CD4-positive, alpha-beta T cell treated with Interleukin-2 at 100 ng/mL for 4 hours (primary cell): Measurements from ENCODE around the gene TDP1.
"Not testable (repeated sequence)": the region's sequence is repeated elsewhere in the genome, so short reads cannot be mapped to it uniquely, and the experiment has no call there.

Experiments
- DNase-seq: peaks from one replicate; pipeline ENCODE4 v3.0.0-alpha.2; 2020; ENCODE audit warnings: low spot score

The TDP1 gene

GRCh38 chr14:89990218-89990617 is 34.5 kb downstream of the TDP1 start:
- DNase-seq: no peak

DNA sequence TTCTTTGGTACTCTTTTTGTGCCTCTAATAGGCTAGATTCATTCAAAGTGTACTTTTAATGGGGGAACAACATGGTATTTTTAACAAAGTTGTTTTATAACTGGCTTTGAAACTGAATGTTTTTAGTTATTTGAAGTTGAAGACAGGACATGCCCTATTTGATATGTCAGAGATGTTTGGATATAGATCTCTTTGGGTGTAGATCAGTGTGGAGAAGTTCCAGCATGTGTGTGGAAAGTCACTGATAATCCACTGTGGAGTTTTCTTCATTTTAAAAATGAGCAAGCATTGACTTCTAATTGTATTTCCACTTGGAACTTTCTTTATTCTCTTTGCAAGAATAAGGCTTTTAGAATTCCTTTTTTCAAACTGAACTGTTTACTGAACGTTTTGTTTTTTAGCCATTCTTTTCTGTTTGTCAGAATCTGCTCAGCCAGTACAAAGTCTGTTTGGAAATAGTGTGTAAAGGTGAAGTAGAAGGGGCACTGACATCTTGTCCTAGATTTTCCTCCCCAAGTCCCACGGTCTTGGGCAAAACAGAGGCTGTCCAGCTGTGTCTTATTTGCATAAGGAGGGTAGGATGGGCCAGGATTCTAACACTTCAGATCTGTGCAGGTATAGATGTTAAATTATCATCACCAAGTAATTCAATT is 35.0 kb downstream of the TDP1 start:
- no peak for DNase-seq

DNA sequence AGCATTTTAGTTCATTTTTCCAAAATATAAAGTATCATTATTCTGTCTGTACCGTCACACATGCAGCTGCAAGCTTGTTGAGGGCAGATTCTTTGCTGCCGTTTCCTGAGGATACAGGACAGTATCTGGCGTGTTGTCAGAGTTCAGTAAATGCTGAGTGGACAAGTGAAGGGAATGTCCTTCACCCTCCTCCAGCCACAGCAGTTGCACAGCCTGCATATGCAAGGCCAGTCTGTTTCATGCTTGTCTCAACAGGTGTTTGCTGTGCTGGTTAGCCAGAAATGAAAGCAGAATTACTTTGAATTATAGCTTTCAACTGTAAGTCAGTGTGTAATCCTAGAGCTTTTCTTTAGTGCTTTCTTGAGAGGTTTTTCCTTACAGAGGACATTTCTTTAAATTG is 36.5 kb downstream of the TDP1 start:
- DNase-seq: no peak

DNA sequence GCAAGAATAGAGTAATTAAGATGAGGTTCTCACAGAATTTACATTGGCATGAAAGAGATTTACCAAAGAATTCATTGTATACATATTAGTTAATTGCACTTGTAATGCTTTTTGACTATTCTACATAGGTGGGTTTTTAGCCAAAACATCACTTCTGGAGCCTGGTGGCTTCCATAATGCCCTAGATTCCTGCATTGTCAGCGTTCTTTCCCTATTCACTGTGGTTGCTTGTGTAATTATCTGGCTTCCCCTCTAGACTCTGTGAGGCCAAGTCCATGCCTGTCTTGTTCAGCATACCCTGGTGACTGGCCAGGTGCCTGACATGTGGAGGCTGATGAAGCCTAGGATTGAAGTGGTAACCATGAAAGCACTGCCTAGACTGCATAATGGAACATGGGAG is 41.2 kb downstream of the TDP1 start:
- no peak for DNase-seq

DNA sequence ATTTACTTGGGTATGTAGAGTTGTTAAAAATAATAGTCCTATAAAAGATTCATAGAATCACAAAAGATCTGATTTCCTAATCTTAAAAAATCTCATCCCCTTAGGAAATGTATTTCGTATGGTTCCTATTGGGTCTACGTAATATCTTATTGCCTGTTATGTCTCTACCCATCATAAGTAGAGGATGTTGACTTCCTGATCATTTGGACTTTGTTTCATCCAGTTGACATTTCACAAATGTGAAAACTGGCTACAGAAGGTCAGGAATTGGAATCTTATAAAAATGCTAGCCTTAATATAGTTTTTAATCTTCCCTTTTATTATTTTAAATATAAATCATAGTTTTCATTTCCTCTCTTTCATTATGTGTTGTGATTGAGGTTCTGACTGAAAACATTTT is 45.2 kb downstream of the TDP1 start:
- no peak for DNase-seq

DNA sequence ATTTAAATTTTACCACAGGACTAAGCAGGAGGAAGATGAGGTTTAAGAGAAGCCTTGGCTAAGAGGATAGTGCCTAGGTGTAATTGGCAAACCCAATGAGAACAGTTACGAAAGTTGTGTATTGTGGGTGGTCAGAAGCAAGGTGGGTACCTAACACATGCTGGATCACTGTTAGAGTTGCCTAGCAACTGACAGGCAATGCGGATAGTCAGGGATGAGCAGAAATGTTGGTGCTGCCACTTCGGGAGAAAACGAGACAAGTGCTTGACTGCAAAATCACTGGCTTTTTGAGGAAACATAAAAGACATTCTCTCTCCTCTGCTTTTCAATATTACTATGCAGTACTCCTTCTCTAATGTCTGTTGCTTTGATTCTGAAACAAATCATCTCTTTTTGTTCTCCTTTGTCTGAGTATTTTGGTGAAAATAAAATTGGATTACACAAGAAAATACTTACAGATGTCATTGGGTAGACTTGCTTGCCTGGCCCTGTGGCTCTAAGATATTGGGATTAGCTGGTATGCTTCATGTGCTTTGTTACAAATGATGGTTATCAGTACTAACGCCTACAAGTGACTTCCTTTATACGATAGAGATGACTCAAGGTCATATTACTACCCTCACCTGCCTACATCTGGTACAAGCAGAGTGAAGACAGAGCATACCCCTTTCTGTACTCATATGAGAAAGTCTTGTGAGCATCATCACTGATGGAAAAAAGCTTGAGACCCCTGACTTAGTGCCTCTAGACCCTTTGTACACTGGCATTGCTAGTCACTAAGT is 48.0 kb downstream of the TDP1 start:
- DNase-seq: no peak

GRCh38 chr14:90005441-90005840 is 49.7 kb downstream of the TDP1 start:
- no peak for DNase-seq

DNA sequence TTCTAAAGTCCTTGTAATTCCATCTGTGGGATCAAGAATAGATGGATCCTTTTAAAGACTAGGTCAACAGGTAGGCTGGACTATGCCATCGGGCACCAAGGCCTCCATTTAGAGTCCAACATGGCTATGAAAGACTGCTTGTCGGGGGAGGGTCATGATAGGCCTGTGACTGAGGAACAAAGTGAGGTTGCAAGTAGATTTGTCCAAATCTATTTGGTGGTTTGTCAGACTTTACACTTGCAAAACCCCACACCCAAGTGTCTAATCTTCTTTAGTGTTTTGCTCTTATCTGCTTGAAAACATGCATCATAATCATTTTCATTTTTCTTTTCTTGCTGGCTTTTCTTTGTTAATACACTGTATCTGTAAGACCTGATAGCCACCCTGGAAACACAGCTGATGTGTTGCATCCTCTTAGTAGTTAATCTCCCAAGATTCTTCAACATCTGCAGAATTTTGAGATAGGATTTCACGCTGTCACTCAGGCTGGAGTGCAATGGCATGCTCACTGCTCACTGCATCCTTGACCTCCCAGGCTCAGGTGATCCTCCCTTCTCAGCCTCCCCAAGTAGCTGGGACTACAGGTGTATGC is 50.3 kb downstream of the TDP1 start:
- no peak for DNase-seq

DNA sequence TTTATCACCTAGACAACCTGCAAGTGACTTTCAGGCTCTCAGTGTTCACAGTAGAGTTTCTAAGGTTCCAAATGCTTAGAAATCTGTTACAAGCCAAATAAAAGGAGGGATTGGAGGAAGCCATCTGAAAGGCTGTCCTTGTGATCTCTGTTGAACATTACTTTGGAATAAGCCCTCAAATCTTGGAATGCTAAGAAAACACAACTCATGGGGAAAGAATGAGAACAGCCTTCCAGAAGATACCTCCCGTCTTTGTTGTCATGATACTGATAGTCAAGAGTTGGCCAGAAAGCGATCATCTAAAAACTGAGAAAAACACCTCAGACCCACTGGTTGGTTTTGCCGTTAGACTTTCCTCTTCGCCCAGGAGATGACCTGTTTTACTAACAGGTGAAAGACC is 61.6 kb downstream of the TDP1 start:
- DNase-seq: no peak

DNA sequence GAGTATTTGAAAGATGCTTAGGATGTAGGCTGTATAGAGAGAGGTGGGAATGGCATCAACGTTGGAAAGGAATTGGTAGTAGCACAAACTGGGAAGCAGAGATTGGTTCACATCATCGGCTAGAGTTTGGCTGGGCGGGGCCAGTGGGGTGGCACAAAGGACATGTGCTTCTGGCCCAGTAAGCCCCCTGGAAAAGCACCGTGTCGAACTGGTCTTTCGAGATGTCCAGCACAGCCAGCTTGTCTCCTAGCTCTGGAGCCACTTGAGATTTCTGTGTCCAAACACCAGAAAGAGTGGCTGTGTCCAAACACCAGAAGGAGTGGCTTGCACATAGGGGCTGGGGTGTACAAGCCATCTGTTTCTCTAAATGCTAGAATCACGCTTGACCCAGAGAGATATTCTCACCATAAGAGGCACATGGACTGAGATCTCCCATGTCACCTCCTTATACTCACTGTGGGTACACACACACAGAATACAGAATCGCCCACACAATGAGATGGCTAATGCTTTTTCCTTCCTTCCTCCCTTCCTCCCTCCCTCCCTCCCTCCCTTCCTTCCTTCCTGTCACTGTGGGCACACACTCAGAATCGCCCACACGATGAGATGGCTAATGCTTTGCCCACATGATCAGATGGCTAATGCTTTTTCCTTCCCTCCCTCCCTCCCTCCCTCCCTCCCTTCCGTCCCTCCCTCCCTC is 64.2 kb downstream of the TDP1 start:
- no peak for DNase-seq

- DNase-seq: no peak
Observed at GRCh38 chr14:90023176-90023896, 67.6 kb downstream of the TDP1 start.

DNA sequence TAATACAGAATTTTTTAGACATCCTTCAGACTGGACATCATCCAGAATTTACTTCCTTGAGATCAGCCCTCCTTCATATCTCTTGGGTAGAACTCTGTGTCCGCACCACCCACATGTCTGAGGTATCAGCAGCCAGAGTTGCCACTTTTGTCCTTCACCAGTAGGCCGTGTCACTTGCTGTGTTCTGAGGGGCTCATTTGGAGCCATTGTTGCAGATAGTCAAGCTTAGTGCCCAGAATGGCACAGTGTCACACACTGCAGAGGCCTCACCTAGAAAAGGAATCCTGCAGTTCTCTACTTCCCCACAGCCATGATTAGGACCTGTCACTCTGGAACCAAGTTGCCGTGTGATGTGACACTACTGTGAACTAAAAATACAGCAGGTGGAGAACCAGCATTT is 69.2 kb downstream of the TDP1 start:
- no peak for DNase-seq

DNA sequence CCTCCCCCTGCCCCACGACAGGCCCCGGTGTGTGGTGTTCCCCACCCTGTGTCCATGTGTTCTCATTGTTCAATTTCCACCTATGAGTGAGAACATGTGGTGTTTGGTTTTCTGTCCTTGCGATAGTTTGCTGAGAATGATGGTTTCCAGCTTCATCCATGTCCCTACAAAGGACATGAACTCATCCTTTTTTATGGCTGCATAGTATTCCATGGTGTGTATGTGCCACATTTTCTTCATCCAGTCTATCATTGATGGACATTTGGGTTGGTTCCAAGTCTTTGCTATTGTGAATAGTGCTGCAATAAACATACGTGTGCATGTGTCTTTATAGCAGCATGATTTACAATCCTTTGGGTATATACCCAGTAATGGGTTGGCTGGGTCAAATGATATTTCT is 70.9 kb downstream of the TDP1 start:
- DNase-seq: not testable (repeated sequence)

DNA sequence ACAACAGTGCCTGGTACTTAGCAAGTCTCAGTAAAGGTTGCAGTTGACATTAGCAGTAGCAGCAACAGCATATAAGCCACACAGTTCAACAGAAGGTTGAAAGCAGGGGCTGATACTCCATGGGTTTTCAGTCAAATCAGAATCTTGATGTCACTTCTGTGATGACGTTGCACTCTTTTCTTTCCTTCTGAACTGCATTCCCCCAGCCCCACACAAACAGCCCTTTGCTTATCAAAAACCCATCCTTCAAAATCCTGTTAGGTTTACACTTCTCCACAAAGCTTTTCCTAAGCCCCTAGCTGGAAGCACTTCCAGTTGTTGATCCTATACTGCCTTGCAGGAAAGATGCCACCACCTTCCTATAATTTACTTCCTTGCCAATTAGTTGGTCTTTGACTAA is 72.1 kb downstream of the TDP1 start:
- no peak for DNase-seq

DNA sequence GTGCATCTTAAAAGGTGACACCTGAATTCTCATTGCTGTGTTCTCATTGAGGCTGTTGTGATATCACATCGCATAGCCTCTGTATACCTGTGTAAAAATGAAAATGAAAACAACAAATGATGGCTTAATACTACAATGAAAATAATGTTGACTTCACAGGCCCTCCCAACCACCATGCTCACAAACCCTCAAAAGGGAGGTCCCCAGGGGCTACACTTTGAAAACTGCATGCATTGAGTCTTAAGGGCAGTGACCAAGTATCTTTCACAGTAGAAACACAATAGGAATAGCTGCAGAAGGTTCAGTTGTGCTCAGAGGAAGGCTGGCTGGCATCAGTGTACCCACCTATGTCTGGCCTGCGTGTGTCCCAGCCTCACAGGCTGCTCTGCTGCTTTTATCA is 78.4 kb downstream of the TDP1 start:
- no peak for DNase-seq

- no peak for DNase-seq
Observed at GRCh38 chr14:90034835-90035525, 79.3 kb downstream of the TDP1 start.

DNA sequence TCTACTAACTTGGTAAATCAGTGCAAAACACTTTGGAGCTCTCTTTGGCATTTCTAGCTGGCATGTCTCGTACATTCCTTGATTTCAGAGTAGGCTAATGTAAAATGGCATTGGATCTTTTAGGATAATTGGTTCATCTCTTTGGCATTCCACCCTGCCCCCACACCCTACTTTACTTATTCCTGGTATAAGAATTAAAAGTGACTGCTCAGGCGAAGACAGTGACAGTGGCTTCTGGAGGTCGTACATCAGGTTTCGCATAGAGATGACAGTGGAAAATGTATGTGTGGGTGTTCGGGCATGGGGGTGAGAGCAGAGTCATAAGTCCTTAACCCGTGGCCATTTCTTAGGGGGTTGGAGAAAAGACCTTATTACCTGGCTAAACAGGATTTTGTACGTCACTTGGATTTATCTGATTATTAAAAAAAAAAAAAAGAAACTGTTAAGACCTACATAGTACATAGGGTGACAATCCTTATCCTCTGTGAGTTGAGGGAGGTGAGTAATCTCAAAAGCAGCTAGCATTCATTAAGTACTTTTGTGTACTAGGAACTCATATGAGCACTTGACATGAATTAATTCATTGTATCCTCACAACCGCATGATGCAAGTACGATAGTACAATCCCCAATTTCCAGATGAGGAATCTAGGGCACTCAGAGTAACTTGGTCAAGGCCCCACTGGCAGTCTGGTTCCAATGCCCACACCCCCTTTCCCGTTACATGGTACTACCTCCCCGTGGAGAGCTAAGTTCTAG is 83.7 kb downstream of the TDP1 start:
- no peak for DNase-seq

- no peak for DNase-seq
Observed at GRCh38 chr14:90040411-90040810, 84.7 kb downstream of the TDP1 start.

- DNase-seq: no peak
Observed at GRCh38 chr14:90042496-90043252, 86.9 kb downstream of the TDP1 start.

GRCh38 chr14:90045616-90046015 is 89.9 kb downstream of the TDP1 start:
- DNase-seq: no peak
